ENCODE data around the gene SLC4A8.
A peak's percentile ranks its signal among the peaks of the same experiment; 100 is the strongest.

Gene SLC4A8

DNA sequence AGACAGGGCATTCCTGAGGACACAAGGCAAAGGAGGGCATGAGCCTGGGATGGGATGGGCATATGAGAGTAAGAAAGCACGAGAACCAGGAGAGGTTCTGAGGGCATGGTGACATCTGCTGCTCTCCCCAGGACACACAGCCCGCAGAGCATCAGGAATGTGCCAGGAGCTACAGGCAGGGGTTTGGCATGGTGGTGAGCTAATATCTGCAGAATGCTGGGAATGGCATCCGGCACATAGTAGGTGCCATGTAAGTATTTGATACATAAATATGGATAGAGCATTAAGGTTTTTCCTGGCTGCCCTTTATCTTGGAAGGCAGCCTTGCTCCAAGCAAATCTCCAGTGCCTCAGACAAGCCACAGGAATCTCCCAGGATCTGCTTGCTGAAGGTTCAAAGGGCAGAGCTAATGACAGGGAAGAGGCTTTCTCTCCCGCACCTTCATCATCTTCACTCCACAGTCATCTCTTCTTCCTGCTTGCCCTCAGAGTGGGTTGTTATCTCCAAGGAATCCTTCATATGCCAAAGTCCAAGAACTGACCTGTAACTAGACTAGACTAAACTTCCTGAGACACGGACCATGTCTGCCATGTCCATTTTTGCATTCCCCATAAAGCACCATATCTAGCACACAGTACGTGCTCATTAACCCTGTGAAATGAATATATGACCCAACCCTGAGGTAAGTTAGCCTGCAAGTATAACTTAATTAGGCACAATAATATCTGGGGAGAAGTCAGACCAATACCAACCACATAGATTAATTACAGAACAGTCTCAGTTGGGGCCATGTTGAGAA lies 104.4 kb downstream of the SLC4A8 start:
- no peak for DNase-seq

- DNase-seq, result no peak
Measured at GRCh38 chr12:51529651-51529970, 105.0 kb downstream of the SLC4A8 start.

- no peak for DNase-seq
Measured at GRCh38 chr12:51530208-51530607, 105.6 kb downstream of the SLC4A8 start.

DNA sequence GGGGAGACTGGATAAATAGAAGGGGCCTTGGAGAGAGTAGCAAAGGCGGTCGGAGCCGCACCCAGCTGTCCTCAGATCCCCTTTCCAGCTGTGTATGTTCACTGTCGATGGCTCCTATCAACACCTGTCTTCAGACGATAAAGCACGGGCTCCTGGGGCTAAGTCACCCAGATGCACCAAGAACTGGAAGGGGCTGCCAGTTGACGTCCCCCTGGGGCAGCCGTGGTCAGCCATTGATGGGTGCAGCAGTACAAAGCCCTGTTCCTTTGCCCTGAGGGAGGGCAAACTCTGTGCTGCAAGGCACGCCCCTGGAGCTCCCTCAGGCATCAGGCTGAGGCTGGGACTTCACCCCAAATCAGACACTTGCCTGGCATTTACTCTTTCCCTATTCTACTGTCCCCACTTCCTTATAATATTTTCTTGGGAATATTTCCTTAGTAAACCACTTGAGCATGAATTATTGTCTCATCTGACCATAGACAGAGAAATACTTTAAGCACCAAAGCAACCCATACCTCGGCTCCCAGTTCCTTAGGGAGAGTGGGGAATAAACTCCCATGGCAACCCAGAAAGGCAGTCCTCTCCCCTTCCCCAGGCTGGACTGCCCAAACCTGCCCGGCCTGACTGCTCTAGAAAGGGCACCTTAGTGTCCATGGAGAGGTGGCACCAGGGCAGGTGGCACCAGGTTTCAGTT lies 106.8 kb downstream of the SLC4A8 start:
- no peak for DNase-seq

GRCh38 chr12:51531978-51532497 lies 107.4 kb downstream of the SLC4A8 start:
- peak; percentile 60 for DNase-seq

DNA sequence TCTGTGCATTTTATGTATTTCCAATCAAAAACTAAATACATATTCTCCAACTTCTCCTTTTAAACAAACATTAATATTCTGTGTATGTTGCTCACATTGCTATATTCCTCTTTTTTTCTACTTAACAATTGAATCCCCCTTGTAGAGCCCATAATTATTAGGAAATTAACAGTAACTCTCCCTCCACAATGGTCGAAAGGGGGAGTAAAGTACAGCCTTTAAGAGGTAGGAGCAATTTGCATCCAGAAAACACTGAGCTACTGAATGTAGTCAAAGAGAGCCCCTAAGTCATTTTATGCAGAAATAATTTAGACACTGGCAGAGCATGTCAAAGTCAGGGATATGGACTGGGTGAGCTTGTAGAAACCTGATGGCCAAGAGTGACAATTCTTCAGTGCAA lies 109.2 kb downstream of the SLC4A8 start:
- no peak for DNase-seq

DNA sequence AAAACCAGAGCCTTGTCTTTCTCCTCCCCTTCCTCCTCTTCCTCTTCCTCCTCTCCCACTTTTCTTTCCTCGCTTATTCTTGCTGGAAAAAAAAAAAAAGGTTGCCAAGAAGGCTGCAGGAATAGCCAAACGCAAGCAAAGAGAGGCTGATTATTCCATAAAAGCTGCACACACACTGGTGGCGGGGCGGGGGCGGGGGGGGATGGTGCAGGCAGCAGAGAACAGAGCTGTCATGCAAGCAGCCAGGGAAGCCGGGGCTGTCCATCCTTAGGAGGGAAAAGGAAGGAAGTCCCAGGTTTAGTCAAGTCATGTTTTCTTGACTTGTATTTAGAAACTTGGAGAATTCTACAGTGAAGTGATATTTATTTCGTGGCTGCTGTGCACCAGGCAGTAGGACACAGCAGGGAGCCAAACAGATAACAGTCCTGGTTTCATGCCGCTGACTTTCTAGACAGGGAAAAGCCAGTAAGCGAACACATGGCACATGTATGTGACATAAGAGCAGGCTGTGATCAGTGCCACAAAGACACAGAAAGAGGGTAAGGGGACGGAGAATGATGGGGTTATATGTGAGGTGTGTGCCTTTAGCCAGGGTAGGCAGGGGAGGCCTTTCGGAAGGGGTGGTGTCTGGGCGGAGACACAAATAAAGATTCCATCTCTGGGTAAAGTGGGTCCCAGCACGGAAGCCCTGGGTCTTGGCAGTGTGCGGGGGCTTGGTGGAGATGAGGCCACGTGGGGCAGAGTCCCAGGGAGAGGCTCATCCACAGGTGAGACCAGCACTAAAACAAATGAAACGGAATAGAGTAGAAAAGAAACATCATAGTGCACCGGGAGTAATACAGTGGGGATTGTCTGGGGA lies 109.8 kb downstream of the SLC4A8 start:
- DNase-seq, result no peak

DNA sequence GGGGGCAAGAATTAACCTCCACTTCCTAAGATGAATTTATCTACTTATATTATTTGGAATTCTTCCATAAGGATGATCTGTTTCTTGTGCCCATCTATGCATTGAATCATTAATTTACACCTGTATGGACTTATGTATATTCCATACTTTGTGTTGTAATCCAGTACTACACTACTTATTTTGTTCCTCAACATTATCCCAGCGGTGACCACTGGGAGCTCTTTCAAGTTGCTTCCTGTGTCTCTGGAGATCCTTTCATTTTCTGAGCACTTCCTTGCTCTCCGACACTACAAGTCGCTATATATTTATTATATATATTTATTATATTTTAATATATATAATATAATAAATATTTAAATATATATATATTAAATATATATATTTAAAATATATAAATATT lies 111.5 kb downstream of the SLC4A8 start:
- DNase-seq, result no peak

- DNase-seq, result no peak
Measured at GRCh38 chr12:51538149-51538548, 113.5 kb downstream of the SLC4A8 start.

- no peak for DNase-seq
Measured at GRCh38 chr12:51538599-51538998, 114.0 kb downstream of the SLC4A8 start.

- no peak for DNase-seq
Measured at GRCh38 chr12:51540996-51541395, 116.4 kb downstream of the SLC4A8 start.

GRCh38 chr12:51546097-51546496 lies 121.5 kb downstream of the SLC4A8 start:
- no peak for DNase-seq

GRCh38 chr12:51547606-51548005 lies 123.0 kb downstream of the SLC4A8 start:
- no peak for DNase-seq

- no peak for DNase-seq
Measured at GRCh38 chr12:51548241-51548640, 123.6 kb downstream of the SLC4A8 start.

GRCh38 chr12:51549637-51550036 lies 125.0 kb downstream of the SLC4A8 start:
- no peak for DNase-seq

Data from activated effector memory CD4-positive, alpha-beta T cell treated with Interleukin-2 at 50 U/mL for 16 hours (primary cell).